WTC11 (cell line): ENCODE results near the gene LDLR. TPM values are rescaled to one million over a fixed set of nuclear protein-coding genes. Genes with fewer than 3 reads are reported as not detected.
"Not testable (repeated sequence)": the region's sequence is repeated elsewhere in the genome, so short reads cannot be mapped to it uniquely, and the experiment has no call there.

Source experiments
- ATAC-seq: fragments of 200-7000 bp; cut with Tn5 transposase; 2 replicates; pipeline ENCODE4 v1.10.0; 2021; ENCODE audit warnings: mild to moderate bottlenecking, moderate library complexity
- CTCF ChIA-PET: fragments of 300-600 bp; sonication (Branson Sonifier 250); formaldehyde crosslinking; loops from one replicate; lab custom pipeline; 2021; ENCODE audit warnings: antibody characterized with exemption; lab: Charles Lee
- POLR2A ChIA-PET: fragments of 350-600 bp; sonication (Branson Sonifier 250); formaldehyde crosslinking; loops from one replicate; lab custom pipeline; 2021; ENCODE audit warnings: antibody characterized with exemption; lab: Charles Lee
- DNase-seq: peaks from one replicate; pipeline ENCODE4 v3.0.0; 2021; ENCODE audit warnings: low spot score
- H3K27ac Mint-ChIP-seq: 2 replicates; pipeline ENCODE4 v1.8.0; 2021; ENCODE audit warnings: mixed read lengths
- H3K27me3 Mint-ChIP-seq: 2 replicates; pipeline ENCODE4 v1.8.0; 2021; ENCODE audit warnings: low read depth, mild to moderate bottlenecking, moderate library complexity, mixed read lengths
- H3K36me3 Mint-ChIP-seq: 2 replicates; pipeline ENCODE4 v1.8.0; 2021; ENCODE audit warnings: mixed read lengths
- H3K4me1 Mint-ChIP-seq: 2 replicates; pipeline ENCODE4 v1.8.0; 2022; ENCODE audit warnings: mixed read lengths
- H3K4me3 Mint-ChIP-seq: 2 replicates; pipeline ENCODE4 v1.8.0; 2021; ENCODE audit warnings: mild to moderate bottlenecking, moderate library complexity, mixed read lengths
- H3K9me3 Mint-ChIP-seq: 2 replicates; pipeline ENCODE4 v1.8.0; 2021; ENCODE audit warnings: mixed read lengths
- ARID4B ChIP-seq: sonication (generic); formaldehyde crosslinking; IDR thresholded peaks from 2 replicates; pipeline ENCODE4 v1.8.0; 2023; ENCODE audit warnings: missing genetic modification reagents, mild to moderate bottlenecking, borderline replicate concordance
- ATF1 ChIP-seq: sonication (generic); formaldehyde crosslinking; IDR thresholded peaks from 2 replicates; pipeline ENCODE4 v1.8.1; 2023; ENCODE audit warnings: mild to moderate bottlenecking, moderate library complexity, missing genetic modification reagents
- ATF3 ChIP-seq: sonication (generic); formaldehyde crosslinking; conservative IDR thresholded peaks from 2 replicates; pipeline ENCODE4 v1.8.1; 2022; ENCODE audit warnings: mild to moderate bottlenecking, missing genetic modification reagents
- E2F4 ChIP-seq: sonication (generic); formaldehyde crosslinking; IDR thresholded peaks from 2 replicates; pipeline ENCODE4 v1.8.1; 2022; ENCODE audit warnings: low read depth, mild to moderate bottlenecking, moderate library complexity, missing genetic modification reagents, borderline replicate concordance
- ELF4 ChIP-seq: sonication (generic); formaldehyde crosslinking; IDR thresholded peaks from 2 replicates; pipeline ENCODE4 v1.8.1; 2022; ENCODE audit warnings: low read depth, mild to moderate bottlenecking, moderate library complexity, missing genetic modification reagents
- FOXJ3 ChIP-seq: sonication (generic); formaldehyde crosslinking; IDR thresholded peaks from 2 replicates; pipeline ENCODE4 v1.9.0; 2021; ENCODE audit warnings: missing genetic modification reagents, mild to moderate bottlenecking, borderline replicate concordance
- SMAD3 ChIP-seq: sonication (generic); formaldehyde crosslinking; IDR thresholded peaks from 2 replicates; pipeline ENCODE4 v1.8.0; 2022; ENCODE audit warnings: missing genetic modification reagents, mild to moderate bottlenecking, borderline replicate concordance
- TEAD1 ChIP-seq: sonication (generic); formaldehyde crosslinking; IDR thresholded peaks from 2 replicates; pipeline ENCODE4 v1.8.0; 2022; ENCODE audit warnings: mild to moderate bottlenecking, missing genetic modification reagents
- USF2 ChIP-seq: sonication (generic); formaldehyde crosslinking; IDR thresholded peaks from 2 replicates; pipeline ENCODE4 v1.8.1; 2023; ENCODE audit warnings: mild to moderate bottlenecking, missing genetic modification reagents, moderate library complexity
- ZNF219 ChIP-seq: sonication (generic); formaldehyde crosslinking; IDR thresholded peaks from 2 replicates; pipeline ENCODE4 v1.8.0; 2023; ENCODE audit warnings: missing genetic modification reagents, mild to moderate bottlenecking, borderline replicate concordance
- ZNF512 ChIP-seq: sonication (generic); formaldehyde crosslinking; IDR thresholded peaks from 2 replicates; pipeline ENCODE4 v1.8.1; 2022; ENCODE audit warnings: missing genetic modification reagents, borderline replicate concordance
- total RNA-seq: library from RNA; stranded (reverse); gene quantifications from 3 replicates; pipeline ENCODE4 v1.2.3, GENCODE V29; 2021
- TF ChIP-seq, protein P1 (sequence below): sonication (generic); formaldehyde crosslinking; IDR thresholded peaks from 2 replicates; pipeline ENCODE4 v1.8.1; 2023; ENCODE audit warnings: mild to moderate bottlenecking, missing genetic modification reagents
- TF ChIP-seq, protein P2 (sequence below): sonication (generic); formaldehyde crosslinking; conservative IDR thresholded peaks from 2 replicates; pipeline ENCODE4 v1.8.1; 2023; ENCODE audit warnings: mild to moderate bottlenecking, low read depth, missing genetic modification reagents, moderate library complexity

LDLR gene
- total RNA-seq, 1 experiment from 2014 or later = 98.9 TPM

- TF ChIP-seq ARID4B (CRISPR knock-in tag) (no peak), ZNF512 (CRISPR knock-in tag) (no peak)
- TF ChIP-seq, protein P1, sequence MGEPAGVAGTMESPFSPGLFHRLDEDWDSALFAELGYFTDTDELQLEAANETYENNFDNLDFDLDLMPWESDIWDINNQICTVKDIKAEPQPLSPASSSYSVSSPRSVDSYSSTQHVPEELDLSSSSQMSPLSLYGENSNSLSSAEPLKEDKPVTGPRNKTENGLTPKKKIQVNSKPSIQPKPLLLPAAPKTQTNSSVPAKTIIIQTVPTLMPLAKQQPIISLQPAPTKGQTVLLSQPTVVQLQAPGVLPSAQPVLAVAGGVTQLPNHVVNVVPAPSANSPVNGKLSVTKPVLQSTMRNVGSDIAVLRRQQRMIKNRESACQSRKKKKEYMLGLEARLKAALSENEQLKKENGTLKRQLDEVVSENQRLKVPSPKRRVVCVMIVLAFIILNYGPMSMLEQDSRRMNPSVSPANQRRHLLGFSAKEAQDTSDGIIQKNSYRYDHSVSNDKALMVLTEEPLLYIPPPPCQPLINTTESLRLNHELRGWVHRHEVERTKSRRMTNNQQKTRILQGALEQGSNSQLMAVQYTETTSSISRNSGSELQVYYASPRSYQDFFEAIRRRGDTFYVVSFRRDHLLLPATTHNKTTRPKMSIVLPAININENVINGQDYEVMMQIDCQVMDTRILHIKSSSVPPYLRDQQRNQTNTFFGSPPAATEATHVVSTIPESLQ = no peak
- TF ChIP-seq, all 79 proteins: peak for 0
Measured at GRCh38 chr19:11102944-11103343, 13.7 kb downstream of the LDLR start (continued).

GRCh38 chr19:11103667-11104066 lies 14.4 kb downstream of the LDLR start:
- DNase-seq, H3K27me3 Mint-ChIP-seq, H3K4me3 Mint-ChIP-seq, ATAC-seq, POLR2A ChIA-PET, H3K9me3 Mint-ChIP-seq, H3K4me1 Mint-ChIP-seq: not testable (repeated sequence)
- Mint-ChIP-seq H3K36me3 (peaks cover 87% of the 10 kb centered on the region), H3K27ac (peak overlapping the region; percentile 80)
- CTCF ChIA-PET = interaction anchor here (0.8 kb wide), 1 partner anchor 22 kb away, joined by 4 read pairs; no protein-coding TSS in a partner anchor

GRCh38 chr19:11105014-11105636 lies 15.9 kb downstream of the LDLR start:
- Mint-ChIP-seq H3K27me3 (no peaks in the 10 kb centered on the region), H3K4me1 (no peaks in the 10 kb centered on the region), H3K36me3 (peaks cover 88% of the 10 kb centered on the region), H3K27ac (no peak overlapping the region), H3K4me3 (no peak overlapping the region), H3K9me3 (no peaks in the 10 kb centered on the region)
- CTCF ChIA-PET = interaction anchor here (1.0 kb wide), 1 partner anchor 69 kb away, joined by 3 read pairs; no protein-coding TSS in a partner anchor
- DNase-seq (no peak), ATAC-seq (peak; percentile 48)
- POLR2A ChIA-PET = interaction anchor here (0.6 kb wide), 1 partner anchor 17 kb away, joined by 5 read pairs; no protein-coding TSS in a partner anchor
- TF ChIP-seq USF2 (CRISPR knock-in tag) (no peak), ZNF219 (CRISPR knock-in tag) (no peak), ATF1 (no peak), FOXJ3 (CRISPR knock-in tag) (no peak), SMAD3 (CRISPR knock-in tag) (no peak), E2F4 (CRISPR knock-in tag) (no peak), TEAD1 (CRISPR knock-in tag) (no peak), ATF3 (no peak), ELF4 (CRISPR knock-in tag) (no peak)
- TF ChIP-seq, protein P2, sequence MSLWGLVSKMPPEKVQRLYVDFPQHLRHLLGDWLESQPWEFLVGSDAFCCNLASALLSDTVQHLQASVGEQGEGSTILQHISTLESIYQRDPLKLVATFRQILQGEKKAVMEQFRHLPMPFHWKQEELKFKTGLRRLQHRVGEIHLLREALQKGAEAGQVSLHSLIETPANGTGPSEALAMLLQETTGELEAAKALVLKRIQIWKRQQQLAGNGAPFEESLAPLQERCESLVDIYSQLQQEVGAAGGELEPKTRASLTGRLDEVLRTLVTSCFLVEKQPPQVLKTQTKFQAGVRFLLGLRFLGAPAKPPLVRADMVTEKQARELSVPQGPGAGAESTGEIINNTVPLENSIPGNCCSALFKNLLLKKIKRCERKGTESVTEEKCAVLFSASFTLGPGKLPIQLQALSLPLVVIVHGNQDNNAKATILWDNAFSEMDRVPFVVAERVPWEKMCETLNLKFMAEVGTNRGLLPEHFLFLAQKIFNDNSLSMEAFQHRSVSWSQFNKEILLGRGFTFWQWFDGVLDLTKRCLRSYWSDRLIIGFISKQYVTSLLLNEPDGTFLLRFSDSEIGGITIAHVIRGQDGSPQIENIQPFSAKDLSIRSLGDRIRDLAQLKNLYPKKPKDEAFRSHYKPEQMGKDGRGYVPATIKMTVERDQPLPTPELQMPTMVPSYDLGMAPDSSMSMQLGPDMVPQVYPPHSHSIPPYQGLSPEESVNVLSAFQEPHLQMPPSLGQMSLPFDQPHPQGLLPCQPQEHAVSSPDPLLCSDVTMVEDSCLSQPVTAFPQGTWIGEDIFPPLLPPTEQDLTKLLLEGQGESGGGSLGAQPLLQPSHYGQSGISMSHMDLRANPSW (CRISPR knock-in tag) = no peak
